Left lung (tissue), 10 donors: ENCODE data around the gene SNX25. TPM values are rescaled to one million over a fixed set of nuclear protein-coding genes. Genes with fewer than 3 reads are reported as not detected.
"Not testable (repeated sequence)": the region's sequence is repeated elsewhere in the genome, so short reads cannot be mapped to it uniquely, and the experiment has no call there.

Source experiments
- ATAC-seq: fragments of 200-7000 bp; cut with Tn5 transposase; one replicate; pipeline ENCODE4 v1.9.1; 2020; ENCODE audit warnings: moderate library complexity
- DNase-seq, 4 donors: peaks; one replicate each; pipeline ENCODE4 v3.0.0-alpha.2; 2013 to 2020
- H3K27ac ChIP-seq, 2 donors: fragments of 200-600 bp; sonication (generic) in 1 of 2; one replicate each; pipeline versions ENCODE4 v1.5.0 to v1.8.0; 2020 to 2021
- H3K27me3 ChIP-seq, 2 donors: fragments of 200-600 bp; sonication (generic) in 1 of 2; one replicate each; pipeline versions ENCODE4 v1.5.0 to v1.8.0; 2020 to 2021
- H3K36me3 ChIP-seq, 2 donors: fragments of 200-600 bp; sonication (generic) in 1 of 2; one replicate each; pipeline versions ENCODE4 v1.5.0 to v1.8.0; 2020 to 2021
- H3K4me1 ChIP-seq, 2 donors: fragments of 200-600 bp; one replicate each; pipeline ENCODE4 v1.8.0; 2021
- H3K4me3 ChIP-seq, 2 donors: fragments of 200-600 bp; sonication (generic) in 1 of 2; one replicate each; pipeline versions ENCODE4 v1.5.0 to v1.8.0; 2020 to 2021; ENCODE audit warnings: mild to moderate bottlenecking in 1 of 2
- H3K9me3 ChIP-seq, 2 donors: fragments of 200-600 bp; sonication (generic) in 1 of 2; one replicate each; pipeline versions ENCODE4 v1.5.0 to v1.8.0; 2020 to 2021
- intact Hi-C, 2 donors: fragments of 100-400 bp; cut with DNase I; formaldehyde crosslinking; loops; one replicate each; pipeline versions ENCODE4 v1.11.2 to v1.14.2; 2022
- polyA plus RNA-seq, 6 donors: library from polyadenylated mRNA; unstranded; fragments of 120-200 nt; gene quantifications; one replicate each; pipeline ENCODE4 v1.2.1, GENCODE V29; 2013; ENCODE audit not compliant: insufficient read length in 6 of 6
- total RNA-seq, 2 donors: library from RNA; stranded (reverse); fragmentation: NEBNext Ultra II Directional; extraction: Animal tissue kit (Norgen Biotek cat#: 25700); gene quantifications; one replicate each; pipeline ENCODE4 v1.2.1, GENCODE V29; 2021
- TF ChIP-seq, protein P1 (sequence below), 2 donors: fragments of 200-600 bp; sonication (generic) in 1 of 2; IDR thresholded peaks; one replicate each; pipeline versions ENCODE4 v1.5.0 to v1.8.0; 2021; ENCODE audit warnings: antibody characterized with exemption in 2 of 2
- donor health status: DM: no; HTN: yes; CAD: no.
- donor health status: DM: no; HTN: no; CAD: no.

The SNX25 gene
- total and polyA plus RNA-seq, 8 donors, result 15.5 to 122 (median 18.9) TPM

DNA sequence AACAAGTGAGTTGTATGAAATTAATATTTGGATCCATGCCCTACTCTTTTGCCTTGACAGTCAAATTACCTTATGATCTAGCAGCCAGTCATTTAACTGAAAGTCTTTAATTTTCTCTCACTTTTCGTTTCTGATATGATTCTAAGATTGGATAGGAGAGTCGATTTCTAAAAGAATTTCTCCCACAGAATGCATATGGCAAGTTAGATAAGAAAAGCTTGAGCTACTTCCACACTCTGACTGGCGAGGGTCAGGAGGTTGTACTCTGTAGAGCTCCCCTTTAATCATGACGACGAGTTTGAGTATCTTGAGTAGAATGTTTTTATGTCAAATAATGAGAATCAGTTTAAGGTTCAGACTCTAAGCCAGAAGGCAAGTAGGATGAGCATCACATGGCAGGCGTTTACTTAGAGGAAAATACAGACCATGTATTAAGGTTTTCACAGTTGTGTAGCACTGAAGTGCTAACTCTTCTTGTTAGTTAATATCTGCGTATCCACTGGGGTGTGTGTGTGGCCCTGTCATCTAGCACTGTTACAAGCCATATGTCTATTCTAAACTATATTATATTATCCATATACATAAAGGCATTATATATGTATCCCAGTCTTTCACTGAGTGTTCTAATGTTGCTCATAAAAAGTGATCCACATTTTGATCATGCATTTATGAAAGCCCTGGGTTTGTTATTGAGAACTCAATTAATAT is 148.5 kb downstream of the SNX25 start:
- no peak overlapping the region for H3K4me3 ChIP-seq
- intact Hi-C loops, result no loop called here
- H3K9me3 ChIP-seq, result no peaks in the 10 kb centered on the region
- H3K27ac ChIP-seq, result no peak overlapping the region
- no peaks in the 10 kb centered on the region for H3K27me3 ChIP-seq
- peaks cover 0 to 29% of the 10 kb centered on the region in 2 donors for H3K36me3 ChIP-seq
- ATAC-seq (no peak), DNase-seq (no peak)
- no peaks in the 10 kb centered on the region for H3K4me1 ChIP-seq
- TF ChIP-seq, protein P1, sequence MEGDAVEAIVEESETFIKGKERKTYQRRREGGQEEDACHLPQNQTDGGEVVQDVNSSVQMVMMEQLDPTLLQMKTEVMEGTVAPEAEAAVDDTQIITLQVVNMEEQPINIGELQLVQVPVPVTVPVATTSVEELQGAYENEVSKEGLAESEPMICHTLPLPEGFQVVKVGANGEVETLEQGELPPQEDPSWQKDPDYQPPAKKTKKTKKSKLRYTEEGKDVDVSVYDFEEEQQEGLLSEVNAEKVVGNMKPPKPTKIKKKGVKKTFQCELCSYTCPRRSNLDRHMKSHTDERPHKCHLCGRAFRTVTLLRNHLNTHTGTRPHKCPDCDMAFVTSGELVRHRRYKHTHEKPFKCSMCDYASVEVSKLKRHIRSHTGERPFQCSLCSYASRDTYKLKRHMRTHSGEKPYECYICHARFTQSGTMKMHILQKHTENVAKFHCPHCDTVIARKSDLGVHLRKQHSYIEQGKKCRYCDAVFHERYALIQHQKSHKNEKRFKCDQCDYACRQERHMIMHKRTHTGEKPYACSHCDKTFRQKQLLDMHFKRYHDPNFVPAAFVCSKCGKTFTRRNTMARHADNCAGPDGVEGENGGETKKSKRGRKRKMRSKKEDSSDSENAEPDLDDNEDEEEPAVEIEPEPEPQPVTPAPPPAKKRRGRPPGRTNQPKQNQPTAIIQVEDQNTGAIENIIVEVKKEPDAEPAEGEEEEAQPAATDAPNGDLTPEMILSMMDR (IDR thresholded peaks at IDR 0.05), result no peak

DNA sequence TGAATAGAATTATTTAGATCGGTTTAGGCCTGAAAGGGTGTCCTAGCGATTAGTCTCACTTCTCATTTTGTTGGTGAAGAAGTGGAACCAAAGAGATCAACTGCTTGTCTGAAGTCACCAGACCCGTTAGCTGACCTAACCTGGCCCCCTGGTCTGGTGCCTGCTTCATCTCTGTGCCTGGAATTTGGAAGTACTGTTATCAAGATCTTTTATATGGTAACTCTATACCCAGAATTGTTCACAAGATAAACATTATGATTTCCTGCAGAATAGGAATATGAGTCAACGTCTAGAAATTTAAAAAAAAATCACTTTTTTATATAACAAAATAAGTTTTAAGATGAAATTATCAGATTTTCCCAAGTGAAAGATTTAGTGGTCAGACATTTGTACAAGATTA is 149.1 kb downstream of the SNX25 start:
- no peak for ATAC-seq
- TF ChIP-seq, protein P1 (IDR thresholded peaks at IDR 0.05), result no peak

DNA sequence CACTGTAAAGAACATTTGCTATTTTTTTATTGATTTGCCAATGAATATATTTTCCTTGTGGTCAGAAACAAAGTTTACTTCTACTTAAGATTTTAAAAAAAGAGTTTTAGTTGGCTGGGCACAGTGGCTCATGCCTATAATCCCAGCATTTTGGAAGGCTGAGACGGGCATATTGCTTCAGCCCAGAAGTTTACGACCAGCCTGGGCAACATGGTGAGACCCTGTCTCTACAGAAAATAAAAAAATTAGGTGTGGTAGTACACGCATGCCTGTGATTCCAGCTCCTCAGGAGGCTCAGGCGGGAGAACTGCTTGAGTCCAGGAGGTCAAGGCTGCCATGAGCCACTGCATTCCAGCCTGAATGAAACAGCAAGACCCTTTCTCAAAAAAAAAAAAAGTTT is 149.6 kb downstream of the SNX25 start:
- Histone ChIP-seq H3K36me3 (peaks cover 0 to 25% of the 10 kb centered on the region in 2 donors), H3K27ac (no peak overlapping the region), H3K4me1 (no peaks in the 10 kb centered on the region), H3K4me3 (no peak overlapping the region), H3K9me3 (no peaks in the 10 kb centered on the region), H3K27me3 (no peaks in the 10 kb centered on the region)
- ATAC-seq (no peak), DNase-seq (no peak)
- TF ChIP-seq, protein P1 (IDR thresholded peaks at IDR 0.05), result no peak
- intact Hi-C loops, result no loop called here

More for the DNA sequence above, 149.1 kb downstream of the SNX25 start:
- intact Hi-C loops, result no loop called here
- H3K36me3 ChIP-seq, result peaks cover 0 to 29% of the 10 kb centered on the region in 2 donors
- no peaks in the 10 kb centered on the region for H3K9me3 ChIP-seq
- no peak overlapping the region for H3K27ac ChIP-seq
- no peak overlapping the region for H3K4me3 ChIP-seq
- DNase-seq, result no peak
- H3K4me1 ChIP-seq, result no peaks in the 10 kb centered on the region
- no peaks in the 10 kb centered on the region for H3K27me3 ChIP-seq

DNA sequence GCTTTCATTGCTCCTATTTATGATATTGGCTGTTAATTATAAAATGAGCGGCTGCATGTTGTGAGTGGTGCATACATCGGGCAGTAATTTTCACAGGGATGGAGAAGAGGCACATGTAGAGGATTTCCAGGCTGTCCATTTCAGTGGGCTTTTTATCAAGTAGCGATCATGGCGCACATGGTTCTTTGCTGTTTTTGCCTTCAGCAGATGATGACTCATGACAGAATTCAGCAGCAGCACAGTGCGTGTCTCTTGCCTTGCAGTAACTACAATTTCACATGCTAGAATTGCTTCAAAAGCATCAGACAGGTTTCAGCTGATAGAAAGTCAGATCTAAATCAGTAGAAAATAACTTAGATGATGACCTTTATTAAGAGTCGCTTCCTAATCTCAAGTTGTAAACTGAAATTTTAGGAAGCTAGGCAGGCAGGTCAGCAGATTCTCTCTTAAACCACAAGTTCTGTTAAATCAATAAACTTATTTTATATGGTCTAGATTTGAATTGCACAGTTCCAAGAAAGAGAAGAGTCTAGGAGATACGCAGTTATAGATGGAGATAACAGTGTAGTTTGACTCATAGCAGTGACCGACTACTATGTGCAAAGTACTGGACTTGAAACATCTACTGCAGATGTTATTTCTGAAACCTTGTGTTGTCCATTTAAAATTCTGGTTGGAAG is 150.5 kb downstream of the SNX25 start:
- intact Hi-C loops, result no loop called here
- Histone ChIP-seq H3K27me3 (no peaks in the 10 kb centered on the region), H3K36me3 (peaks cover 0 to 17% of the 10 kb centered on the region in 2 donors), H3K4me1 (no peaks in the 10 kb centered on the region), H3K27ac (no peak overlapping the region), H3K9me3 (no peaks in the 10 kb centered on the region), H3K4me3 (no peak overlapping the region)
- ATAC-seq, result no peak
- no peak for DNase-seq
- TF ChIP-seq, protein P1 (IDR thresholded peaks at IDR 0.05), result no peak

DNA sequence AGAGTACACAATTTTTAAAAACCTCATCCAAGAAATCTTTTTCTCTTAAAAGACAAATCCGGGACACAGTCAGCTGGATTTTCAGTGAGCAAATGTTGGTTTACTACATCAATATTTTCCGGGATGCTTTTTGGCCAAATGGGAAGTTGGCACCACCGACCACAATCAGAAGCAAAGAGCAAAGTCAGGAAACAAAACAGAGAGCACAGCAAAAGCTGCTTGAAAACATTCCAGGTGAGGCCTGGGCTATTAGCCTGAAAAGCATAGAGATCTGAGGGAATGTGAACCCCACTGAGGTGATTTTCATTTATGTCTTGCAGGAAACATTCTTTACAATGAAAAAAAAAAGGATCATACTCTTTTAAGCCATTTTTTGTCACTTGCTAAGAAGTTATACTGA is 152.5 kb downstream of the SNX25 start:
- TF ChIP-seq, protein P1 (IDR thresholded peaks at IDR 0.05), result no peak
- H3K4me1 ChIP-seq, result no peaks in the 10 kb centered on the region
- H3K9me3 ChIP-seq, result no peaks in the 10 kb centered on the region
- DNase-seq, result no peak
- ATAC-seq, result no peak
- no peaks in the 10 kb centered on the region for H3K27me3 ChIP-seq
- H3K4me3 ChIP-seq, result no peak overlapping the region
- intact Hi-C loops, result no loop called here
- peaks cover 0 to 17% of the 10 kb centered on the region in 2 donors for H3K36me3 ChIP-seq
- H3K27ac ChIP-seq, result no peak overlapping the region

DNA sequence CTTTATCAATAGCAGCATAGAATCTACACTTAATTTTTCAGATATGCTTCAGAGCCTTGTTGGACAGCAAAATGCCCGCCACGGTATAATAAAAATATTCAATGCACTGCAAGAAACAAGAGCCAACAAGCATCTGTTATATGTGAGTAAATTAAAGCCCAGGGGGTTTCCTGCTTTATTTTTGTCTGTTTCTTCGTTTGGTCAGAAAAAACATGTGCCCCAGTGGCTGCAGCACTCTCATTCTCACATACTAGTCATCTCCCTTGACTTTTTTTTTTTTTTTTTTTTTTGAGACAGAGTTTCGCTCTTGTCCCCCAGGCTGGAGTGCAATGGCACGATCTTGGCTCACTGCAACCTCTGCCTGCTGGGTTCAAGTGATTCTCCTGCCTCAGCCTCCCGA is 153.2 kb downstream of the SNX25 start:
- H3K27ac ChIP-seq, H3K4me1 ChIP-seq, H3K27me3 ChIP-seq, ATAC-seq, H3K4me3 ChIP-seq, H3K9me3 ChIP-seq, intact Hi-C loops, DNase-seq: not testable (repeated sequence)
- peaks cover 0 to 13% of the 10 kb centered on the region in 2 donors for H3K36me3 ChIP-seq
